Measurements from ENCODE around the gene CELA2B. TPM values are rescaled to one million over a fixed set of nuclear protein-coding genes. Genes with fewer than 3 reads are reported as not detected.
"Not testable (repeated sequence)": the region's sequence is repeated elsewhere in the genome, so short reads cannot be mapped to it uniquely, and the experiment has no call there.

CELA2B gene
- total and polyA plus RNA-seq, 4 donors, result 0.45 to 0.77 (median 0.57) TPM; not detected in 1

DNA sequence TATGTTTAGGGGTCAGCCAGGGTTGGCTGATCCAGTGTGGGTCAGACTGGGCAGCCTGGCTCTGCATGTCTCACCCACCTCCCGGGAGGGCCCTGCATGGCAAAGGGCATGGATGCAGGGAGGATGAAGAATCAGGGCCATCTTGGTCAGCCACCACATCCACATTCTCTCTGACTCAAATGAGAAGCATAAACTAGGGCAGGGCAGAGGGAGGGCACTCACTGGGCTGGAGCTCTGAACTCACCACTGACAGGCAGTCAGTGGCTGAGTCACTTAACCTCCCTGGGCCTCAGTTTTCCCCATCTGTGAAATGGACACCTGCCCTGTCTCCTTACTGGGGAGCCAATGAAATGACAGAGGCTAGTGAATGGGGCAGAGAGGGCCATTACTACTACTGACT lies 23.7 kb upstream of the CELA2B start:
- intact Hi-C loops (cut with DNase I), result no loop called here
- WGBS, 2 donors, result 92 to 100% methylated on average over 1 of the region's 1 CpG
- H3K27me3 ChIP-seq (ENCODE audit: control insufficient read depth in 1 of 2, insufficient read depth in 2 of 2, low read length in 1 of 2), result no peaks in the 10 kb centered on the region
- no peak for DNase-seq
- no peak overlapping the region for H3K4me3 ChIP-seq (ENCODE audit: low read length in 2 of 2)
- no peaks in the 10 kb centered on the region for H3K4me1 ChIP-seq (ENCODE audit: control insufficient read depth in 1 of 2, insufficient read depth in 2 of 2, low read length in 2 of 2)
- H3K9me3 ChIP-seq (ENCODE audit: control insufficient read depth, low read length), result no peaks in the 10 kb centered on the region
- H3K27ac ChIP-seq (ENCODE audit: low read depth in 1 of 2, low read length in 2 of 2), result no peak overlapping the region
- ATAC-seq (ENCODE audit: low FRiP score), result no peak
- H3K36me3 ChIP-seq (ENCODE audit: control insufficient read depth in 1 of 2, insufficient read depth in 2 of 2, low read length in 1 of 2), result no peaks in the 10 kb centered on the region

DNA sequence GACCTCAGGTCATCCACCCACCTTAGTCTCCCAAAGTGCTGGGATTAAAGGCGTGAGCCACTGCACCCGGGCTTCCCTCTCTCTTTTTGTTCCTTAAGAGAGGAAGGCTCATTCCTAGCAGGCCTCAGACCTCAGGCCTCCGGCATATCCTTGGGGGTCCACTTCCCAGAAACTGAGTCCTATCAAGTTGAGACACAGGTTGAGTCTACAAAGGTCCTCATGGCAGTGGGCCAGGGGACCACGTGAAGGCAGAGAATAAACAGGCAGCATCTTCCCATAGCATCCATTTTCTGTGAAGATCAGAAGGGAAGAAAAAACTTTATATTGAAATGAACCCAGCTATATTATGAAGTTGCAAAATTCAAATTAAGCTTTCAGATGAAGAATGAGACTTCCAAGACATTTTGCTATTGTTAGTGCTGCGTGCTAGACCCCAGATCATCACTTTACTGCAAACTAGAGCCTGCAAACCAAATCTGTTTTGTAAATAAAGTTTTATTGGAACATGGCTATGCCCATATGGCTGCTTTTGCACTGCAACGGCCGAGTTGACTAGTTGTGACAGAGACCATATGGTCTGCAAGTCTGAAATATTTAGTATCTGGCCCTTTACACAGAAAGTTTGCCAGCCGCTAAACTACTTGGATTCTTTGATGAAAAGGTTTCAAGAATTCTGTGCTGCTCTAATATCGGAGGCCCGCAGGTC lies 22.9 kb upstream of the CELA2B start:
- Histone ChIP-seq H3K4me1 (ENCODE audit: control insufficient read depth in 1 of 2, insufficient read depth in 2 of 2, low read length in 2 of 2) (no peaks in the 10 kb centered on the region), H3K36me3 (ENCODE audit: control insufficient read depth in 1 of 2, insufficient read depth in 2 of 2, low read length in 1 of 2) (no peaks in the 10 kb centered on the region)

DNA sequence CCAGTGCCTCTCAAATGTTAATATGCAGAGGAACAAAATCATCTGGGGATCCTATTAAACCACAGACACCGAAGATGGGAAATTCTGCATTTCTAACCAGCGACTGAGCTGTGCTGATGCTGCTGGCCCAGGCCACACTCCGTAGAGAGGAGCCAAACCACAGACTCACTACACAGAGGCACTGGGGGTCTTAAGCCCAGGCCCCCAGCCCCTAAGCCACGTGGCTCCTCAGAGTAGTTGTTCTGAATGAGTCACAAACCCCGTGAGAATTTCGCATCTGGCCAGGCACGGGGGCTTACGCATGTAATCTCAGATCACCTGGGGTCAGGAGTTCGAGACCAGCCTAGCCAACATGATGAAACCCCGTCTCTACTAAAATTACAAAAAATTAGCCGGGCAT lies 22.2 kb upstream of the CELA2B start:
- no peaks in the 10 kb centered on the region for H3K4me1 ChIP-seq (ENCODE audit: control insufficient read depth in 1 of 2, insufficient read depth in 2 of 2, low read length in 2 of 2)
- DNase-seq, result no peak
- no peaks in the 10 kb centered on the region for H3K36me3 ChIP-seq (ENCODE audit: control insufficient read depth in 1 of 2, insufficient read depth in 2 of 2, low read length in 1 of 2)
- no peak overlapping the region for H3K4me3 ChIP-seq (ENCODE audit: low read length in 2 of 2)
- H3K27ac ChIP-seq (ENCODE audit: low read depth in 1 of 2, low read length in 2 of 2), result no peak overlapping the region
- H3K27me3 ChIP-seq (ENCODE audit: control insufficient read depth in 1 of 2, insufficient read depth in 2 of 2, low read length in 1 of 2), result no peaks in the 10 kb centered on the region
- WGBS, 2 donors, result 81 to 84% methylated on average over 11 of the region's 11 CpGs
- intact Hi-C loops (cut with DNase I), result no loop called here
- ATAC-seq (ENCODE audit: low FRiP score), result no peak
- H3K9me3 ChIP-seq (ENCODE audit: control insufficient read depth, low read length), result no peaks in the 10 kb centered on the region

More for the DNA sequence above, 22.9 kb upstream of the CELA2B start:
- intact Hi-C loops (cut with DNase I), result no loop called here
- no peak overlapping the region for H3K27ac ChIP-seq (ENCODE audit: low read depth in 1 of 2, low read length in 2 of 2)
- H3K27me3 ChIP-seq (ENCODE audit: control insufficient read depth in 1 of 2, insufficient read depth in 2 of 2, low read length in 1 of 2), result no peaks in the 10 kb centered on the region
- H3K4me3 ChIP-seq (ENCODE audit: low read length in 2 of 2), result no peak overlapping the region
- 87 to 91% methylated on average over 10 of the region's 10 CpGs for WGBS, 2 donors
- ATAC-seq (ENCODE audit: low FRiP score) (no peak), DNase-seq (no peak)
- H3K9me3 ChIP-seq (ENCODE audit: control insufficient read depth, low read length), result no peaks in the 10 kb centered on the region

DNA sequence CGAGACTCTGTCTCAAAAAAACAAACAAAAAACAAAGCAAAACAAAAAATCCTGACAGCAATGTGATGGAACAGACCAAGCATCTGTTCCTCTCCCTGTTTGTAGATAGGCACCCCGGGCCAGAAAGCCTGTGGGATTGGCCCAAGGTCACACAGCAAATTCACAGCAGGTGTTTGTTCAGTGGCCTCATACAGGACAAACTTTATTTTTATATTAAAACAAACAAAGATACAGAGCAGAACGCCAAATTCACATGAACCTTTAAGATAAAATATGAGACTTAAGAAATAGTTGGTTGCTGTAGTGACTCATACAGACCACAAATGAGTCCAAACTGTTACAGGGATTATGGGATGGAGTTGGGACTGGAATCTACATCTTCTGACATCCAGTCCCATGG lies 21.6 kb upstream of the CELA2B start:
- H3K36me3 ChIP-seq (ENCODE audit: control insufficient read depth in 1 of 2, insufficient read depth in 2 of 2, low read length in 1 of 2), result no peaks in the 10 kb centered on the region
- no peak for ATAC-seq (ENCODE audit: low FRiP score)
- intact Hi-C loops (cut with DNase I), result no loop called here
- DNase-seq, result no peak
- 26% methylated on average over 3 of the region's 3 CpGs for WGBS, 2 donors
- H3K9me3 ChIP-seq (ENCODE audit: control insufficient read depth, low read length), result no peaks in the 10 kb centered on the region
- H3K27me3 ChIP-seq (ENCODE audit: control insufficient read depth in 1 of 2, insufficient read depth in 2 of 2, low read length in 1 of 2), result no peaks in the 10 kb centered on the region
- no peak overlapping the region for H3K27ac ChIP-seq (ENCODE audit: low read depth in 1 of 2, low read length in 2 of 2)
- H3K4me3 ChIP-seq (ENCODE audit: low read length in 2 of 2), result no peak overlapping the region
- no peaks in the 10 kb centered on the region for H3K4me1 ChIP-seq (ENCODE audit: control insufficient read depth in 1 of 2, insufficient read depth in 2 of 2, low read length in 2 of 2)

DNA sequence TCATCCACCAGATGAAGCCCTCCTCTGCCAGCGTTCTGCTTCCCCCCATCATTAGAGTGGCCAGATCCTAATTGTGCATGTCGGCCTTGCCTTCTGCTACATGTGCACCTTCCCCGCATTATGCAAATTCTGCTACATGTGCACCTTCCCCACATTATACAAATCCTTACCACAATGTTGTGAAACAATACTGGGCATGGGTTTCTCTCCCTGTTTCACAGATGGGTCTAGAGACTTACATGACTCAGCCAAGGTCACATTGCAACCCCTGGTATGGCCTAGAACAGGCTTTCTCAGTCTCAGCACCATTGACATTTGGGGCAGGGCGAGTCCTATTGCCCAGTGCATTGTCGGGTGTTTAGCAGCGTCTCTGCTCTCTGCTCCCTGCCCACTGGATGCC lies 20.4 kb upstream of the CELA2B start:
- Histone ChIP-seq H3K9me3 (ENCODE audit: control insufficient read depth, low read length) (no peaks in the 10 kb centered on the region), H3K27ac (ENCODE audit: low read depth in 1 of 2, low read length in 2 of 2) (no peak overlapping the region), H3K36me3 (ENCODE audit: control insufficient read depth in 1 of 2, insufficient read depth in 2 of 2, low read length in 1 of 2) (no peaks in the 10 kb centered on the region), H3K4me3 (ENCODE audit: low read length in 2 of 2) (no peak overlapping the region), H3K27me3 (ENCODE audit: control insufficient read depth in 1 of 2, insufficient read depth in 2 of 2, low read length in 1 of 2) (no peaks in the 10 kb centered on the region), H3K4me1 (ENCODE audit: control insufficient read depth in 1 of 2, insufficient read depth in 2 of 2, low read length in 2 of 2) (no peaks in the 10 kb centered on the region)
- DNase-seq, result no peak
- WGBS, 2 donors, result 95% methylated on average over 6 of the region's 6 CpGs
- intact Hi-C loops (cut with DNase I), result no loop called here
- no peak for ATAC-seq (ENCODE audit: low FRiP score)

DNA sequence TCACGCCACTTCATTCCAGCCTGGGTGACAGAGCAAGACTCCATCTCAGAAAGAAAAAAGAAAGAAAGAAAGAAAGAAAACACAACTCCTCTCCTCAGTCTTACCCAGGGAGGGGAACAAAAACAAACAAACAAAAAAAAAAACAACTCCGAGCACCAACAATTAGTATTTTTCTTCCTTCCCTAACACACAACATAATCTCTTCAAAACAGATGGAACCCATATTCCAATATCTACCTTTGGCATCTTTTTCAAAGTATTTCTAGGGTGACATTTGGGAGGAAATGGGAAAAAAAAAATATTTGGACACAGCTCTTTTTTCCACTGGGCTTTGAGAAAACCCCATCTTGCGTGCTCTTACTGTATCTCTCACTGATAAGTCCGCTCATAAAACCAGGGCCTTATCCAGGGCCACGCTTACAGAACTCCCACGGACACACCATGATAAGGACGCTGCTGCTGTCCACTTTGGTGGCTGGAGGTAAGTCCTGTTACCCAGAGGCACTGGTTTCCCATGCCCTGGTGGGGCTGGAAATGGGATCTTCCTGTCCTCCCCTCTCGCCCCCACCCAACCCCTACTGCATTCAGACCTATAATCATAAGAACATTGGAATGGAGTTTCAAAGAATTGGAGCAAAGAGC lies 19.5 kb upstream of the CELA2B start, which contains the start of gene CELA2A:
Gene CELA2A, plus strand, starts transcription at position 420 of the 642 bp plus-strand sequence. Its CDS starts 22 bp downstream, at position 442.
- H3K36me3 ChIP-seq (ENCODE audit: control insufficient read depth in 1 of 2, insufficient read depth in 2 of 2, low read length in 1 of 2), result no peaks in the 10 kb centered on the region
- no peak for DNase-seq
- WGBS, 2 donors, result 92 to 97% methylated on average over 8 of the region's 8 CpGs
- no peaks in the 10 kb centered on the region for H3K27me3 ChIP-seq (ENCODE audit: control insufficient read depth in 1 of 2, insufficient read depth in 2 of 2, low read length in 1 of 2)
- no peak within 1 kb of the TSS for H3K4me3 ChIP-seq (ENCODE audit: low read length in 2 of 2)
- H3K9me3 ChIP-seq (ENCODE audit: control insufficient read depth, low read length), result no peaks in the 10 kb centered on the region
- ATAC-seq (ENCODE audit: low FRiP score), result no peak
- intact Hi-C loops (cut with DNase I), result no loop called here
- H3K4me1 ChIP-seq (ENCODE audit: control insufficient read depth in 1 of 2, insufficient read depth in 2 of 2, low read length in 2 of 2), result no peaks in the 10 kb centered on the region
- no peak within 1 kb of the TSS for H3K27ac ChIP-seq (ENCODE audit: low read depth in 1 of 2, low read length in 2 of 2)

DNA sequence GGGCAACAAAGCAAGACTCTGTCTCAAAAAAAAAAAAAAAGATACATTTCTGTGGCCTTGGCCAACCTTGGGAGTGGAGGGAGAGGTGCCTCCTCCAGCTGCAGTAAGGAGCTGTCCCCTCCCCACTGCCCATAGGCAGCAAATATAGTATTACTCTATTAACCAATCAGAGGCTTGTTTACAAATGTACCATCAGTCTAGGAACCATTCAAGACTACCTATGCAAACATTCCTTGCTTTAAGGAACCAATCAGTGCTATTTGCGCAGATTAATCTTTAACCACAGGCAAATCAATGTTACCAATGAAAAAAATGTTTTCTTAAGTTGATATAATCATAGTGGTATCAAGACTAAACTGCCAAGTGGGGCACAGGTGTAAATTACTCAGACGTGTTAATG lies 18.3 kb upstream of the CELA2B start:
- Histone ChIP-seq H3K4me3 (ENCODE audit: low read length in 2 of 2) (no peak overlapping the region), H3K27ac (ENCODE audit: low read depth in 1 of 2, low read length in 2 of 2) (no peak overlapping the region), H3K4me1 (ENCODE audit: control insufficient read depth in 1 of 2, insufficient read depth in 2 of 2, low read length in 2 of 2) (no peaks in the 10 kb centered on the region), H3K27me3 (ENCODE audit: control insufficient read depth in 1 of 2, insufficient read depth in 2 of 2, low read length in 1 of 2) (no peaks in the 10 kb centered on the region), H3K9me3 (ENCODE audit: control insufficient read depth, low read length) (no peaks in the 10 kb centered on the region), H3K36me3 (ENCODE audit: control insufficient read depth in 1 of 2, insufficient read depth in 2 of 2, low read length in 1 of 2) (no peaks in the 10 kb centered on the region)
- intact Hi-C loops (cut with DNase I), result no loop called here
- 80 to 83% methylated on average over 2 of the region's 2 CpGs for WGBS, 2 donors
- no peak for ATAC-seq (ENCODE audit: low FRiP score)
- no peak for DNase-seq

DNA sequence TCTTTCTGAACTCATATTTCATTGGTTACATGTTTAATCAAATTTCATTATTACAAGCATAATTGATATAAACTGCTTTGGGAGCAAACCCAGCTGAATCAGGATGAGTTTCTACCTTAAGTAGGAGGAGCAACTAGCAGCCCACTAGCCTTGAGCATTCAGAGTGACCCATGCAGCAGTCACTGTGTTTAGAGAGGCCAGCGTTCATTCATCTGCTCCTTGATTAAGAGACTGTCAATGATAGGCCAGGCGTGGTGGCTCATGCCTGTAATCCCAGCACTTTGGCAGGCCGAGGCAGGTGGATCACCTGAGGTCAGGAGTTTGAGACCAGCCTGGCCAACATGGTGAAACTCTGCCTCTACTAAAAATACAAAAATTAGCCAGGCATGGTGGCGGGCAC lies 17.5 kb upstream of the CELA2B start:
- H3K27me3 ChIP-seq (ENCODE audit: control insufficient read depth in 1 of 2, insufficient read depth in 2 of 2, low read length in 1 of 2); H3K27ac ChIP-seq (ENCODE audit: low read depth in 1 of 2, low read length in 2 of 2); H3K9me3 ChIP-seq (ENCODE audit: control insufficient read depth, low read length); intact Hi-C loops (cut with DNase I); H3K4me1 ChIP-seq (ENCODE audit: control insufficient read depth in 1 of 2, insufficient read depth in 2 of 2, low read length in 2 of 2); ATAC-seq (ENCODE audit: low FRiP score); DNase-seq; H3K36me3 ChIP-seq (ENCODE audit: control insufficient read depth in 1 of 2, insufficient read depth in 2 of 2, low read length in 1 of 2); H3K4me3 ChIP-seq (ENCODE audit: low read length in 2 of 2): not testable (repeated sequence)
- 90 to 93% methylated on average over 4 of the region's 4 CpGs for WGBS, 2 donors

All from aorta (tissue), 5 donors.